Stimulated activated CD8-positive, alpha-beta memory T cell treated with anti-CD3 and anti-CD28 coated beads, Interleukin-15, amount 100 ng/mL, for 48 hours (primary cell): ENCODE measurements around the gene RASSF10.

Experiments
- DNase-seq, 2 donors: peaks; one replicate each; pipeline ENCODE4 v3.0.0-alpha.2; 2020; ENCODE audit warnings: low read depth in 2 of 2

The RASSF10 gene

GRCh38 chr11:12994476-12994875 lies 14.6 kb upstream of the RASSF10 start:
- no peak for DNase-seq

GRCh38 chr11:12995188-12995587 lies 13.9 kb upstream of the RASSF10 start:
- no peak for DNase-seq

GRCh38 chr11:12995823-12996222 lies 13.3 kb upstream of the RASSF10 start:
- DNase-seq = no peak

- DNase-seq = no peak
Measured at GRCh38 chr11:12997168-12997567, 11.9 kb upstream of the RASSF10 start.

GRCh38 chr11:12998336-12998735 lies 10.8 kb upstream of the RASSF10 start:
- DNase-seq = no peak

DNA sequence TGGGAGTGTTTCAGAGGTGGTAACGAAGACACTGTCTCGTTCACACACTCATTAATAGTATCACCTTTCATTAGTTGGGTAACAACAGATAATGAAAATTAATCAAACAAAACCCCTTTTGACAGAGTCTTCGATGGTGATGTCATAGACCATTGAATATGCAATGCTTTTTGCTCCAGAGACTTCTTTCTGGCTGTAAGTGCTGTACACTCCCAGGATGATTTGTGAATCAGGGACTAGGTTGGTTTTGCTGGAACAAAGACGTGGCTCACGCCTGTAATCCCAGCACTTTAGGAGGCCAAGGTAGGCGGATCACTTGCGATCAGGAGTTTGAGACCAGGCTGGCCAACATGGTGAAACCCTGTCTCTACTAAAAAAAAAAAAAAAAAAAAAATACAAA lies 9.5 kb upstream of the RASSF10 start:
- DNase-seq = no peak

- DNase-seq = no peak
Measured at GRCh38 chr11:13000116-13000515, 9.0 kb upstream of the RASSF10 start.

GRCh38 chr11:13000721-13001120 lies 8.4 kb upstream of the RASSF10 start:
- no peak for DNase-seq

DNA sequence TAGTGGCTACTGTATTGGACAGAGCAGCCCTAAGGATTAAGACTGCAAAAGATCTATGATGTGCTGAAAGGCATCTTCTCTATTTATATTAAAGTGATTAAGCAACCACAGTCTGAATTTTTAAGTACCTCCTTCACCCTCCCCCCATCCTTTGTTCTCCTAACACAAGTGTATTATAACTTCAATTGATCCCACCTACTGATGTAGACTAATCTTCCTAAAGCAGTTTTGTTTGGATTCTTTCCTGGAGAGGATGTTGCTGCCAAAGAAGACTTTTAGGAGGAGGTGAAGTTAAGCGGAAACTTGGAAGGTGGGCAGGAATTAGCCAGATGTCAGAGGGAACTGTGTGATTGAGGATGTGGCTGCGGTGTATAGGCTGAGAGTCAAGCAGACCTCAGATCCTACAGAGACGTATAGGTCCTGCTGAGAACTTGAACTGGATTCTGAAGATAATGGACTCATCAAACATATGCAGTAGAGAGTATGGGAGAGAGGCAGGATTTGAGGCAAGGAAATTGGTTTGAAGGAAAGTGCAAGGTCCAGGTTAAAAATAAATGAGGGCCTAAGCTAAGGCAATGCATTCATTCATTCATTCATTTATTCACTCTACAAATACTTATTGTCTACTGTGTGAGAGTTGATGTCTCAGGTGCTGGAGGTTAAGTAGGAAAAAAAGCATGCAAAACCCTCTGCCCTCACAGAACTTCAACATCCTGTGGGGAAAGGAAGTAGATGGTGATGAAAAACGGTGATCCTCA lies 5.2 kb upstream of the RASSF10 start:
- no peak for DNase-seq

DNA sequence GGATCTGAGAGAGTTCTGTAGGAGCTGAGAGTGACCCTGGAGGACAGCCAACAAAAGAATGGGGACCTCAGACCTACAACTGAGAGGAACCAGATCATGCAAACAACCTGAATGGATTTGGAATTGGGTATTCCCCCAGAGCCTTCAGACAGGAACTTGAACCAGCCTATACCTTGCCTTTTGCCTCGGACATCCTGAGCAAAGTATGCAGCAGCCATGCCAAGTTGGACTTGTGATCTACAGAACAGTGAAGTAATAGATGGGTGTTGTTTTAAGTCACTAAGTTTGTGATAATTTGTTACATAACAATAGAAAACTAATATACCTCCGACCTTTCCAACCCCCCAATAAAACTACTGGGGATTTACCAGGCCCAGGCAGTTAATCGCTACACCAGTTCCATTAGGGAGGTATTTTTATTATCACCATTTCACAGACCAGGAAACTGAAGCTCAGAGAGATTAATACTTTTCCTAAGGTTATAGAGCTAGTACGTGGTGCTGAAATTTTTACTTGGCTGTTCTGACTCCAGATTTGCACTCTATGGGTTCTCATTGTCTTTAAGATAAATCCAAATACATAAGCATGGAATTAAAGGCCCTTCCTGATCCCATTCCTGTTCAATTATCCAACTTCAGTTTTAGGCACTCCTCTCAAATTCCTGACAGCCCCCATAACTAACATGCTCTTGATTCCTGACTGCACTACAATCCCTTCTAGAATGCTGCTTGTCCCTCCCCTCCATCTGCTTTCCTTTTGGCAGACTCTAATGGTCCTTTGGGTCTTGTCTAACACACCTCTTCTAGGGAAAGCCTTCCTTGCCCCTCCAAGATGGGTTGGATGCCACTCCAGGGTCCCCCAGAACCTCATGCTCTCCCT lies 1.7 kb upstream of the RASSF10 start:
- no peak for DNase-seq

- no peak for DNase-seq
Measured at GRCh38 chr11:13008061-13008435, 1.1 kb upstream of the RASSF10 start.

DNA sequence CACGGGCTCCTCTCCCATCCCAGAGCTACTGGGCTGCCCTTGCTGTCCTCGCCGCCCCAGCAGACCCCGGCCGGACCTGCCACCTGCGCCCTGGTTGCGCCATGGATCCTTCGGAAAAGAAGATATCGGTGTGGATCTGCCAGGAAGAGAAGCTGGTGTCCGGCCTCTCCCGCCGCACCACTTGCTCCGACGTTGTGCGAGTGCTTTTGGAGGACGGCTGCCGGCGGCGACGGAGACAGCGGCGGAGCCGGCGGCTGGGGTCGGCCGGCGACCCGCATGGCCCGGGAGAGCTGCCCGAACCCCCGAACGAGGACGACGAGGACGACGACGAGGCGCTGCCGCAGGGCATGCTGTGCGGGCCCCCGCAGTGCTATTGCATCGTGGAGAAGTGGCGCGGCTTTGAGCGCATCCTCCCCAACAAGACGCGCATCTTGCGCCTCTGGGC lies 382 bp downstream of the RASSF10 start:
- DNase-seq = no peak

- DNase-seq = no peak
Measured at GRCh38 chr11:13009921-13010748, 1.0 kb downstream of the RASSF10 start.

- no peak for DNase-seq
Measured at GRCh38 chr11:13010749-13011465, 1.8 kb downstream of the RASSF10 start.

- no peak for DNase-seq
Measured at GRCh38 chr11:13011466-13012055, 2.4 kb downstream of the RASSF10 start.

- DNase-seq = no peak
Measured at GRCh38 chr11:13012056-13012661, 3.0 kb downstream of the RASSF10 start.

DNA sequence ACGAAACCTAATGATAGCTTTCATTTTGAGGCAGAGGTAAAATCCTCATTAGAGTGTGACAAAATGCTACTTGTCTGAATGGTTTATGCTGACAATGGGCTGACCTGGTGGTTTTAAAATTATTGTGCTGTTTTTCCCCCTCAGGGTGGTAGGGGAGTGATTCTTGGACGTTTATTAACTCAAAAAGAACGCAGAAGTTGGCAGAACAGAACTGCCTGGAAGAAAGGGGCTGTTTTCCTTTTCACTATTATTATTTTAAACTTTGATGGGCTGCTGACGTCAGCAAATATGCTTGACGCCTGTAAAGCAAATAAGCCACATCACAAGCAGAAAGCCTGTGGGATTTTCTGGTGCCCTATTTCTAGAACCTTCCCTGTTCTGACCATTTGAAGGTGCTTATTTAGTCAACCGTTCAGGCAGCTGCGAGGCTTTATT lies 4.0 kb downstream of the RASSF10 start:
- DNase-seq = no peak

GRCh38 chr11:13015753-13016152 lies 6.6 kb downstream of the RASSF10 start:
- no peak for DNase-seq

- DNase-seq = no peak
Measured at GRCh38 chr11:13016415-13016814, 7.3 kb downstream of the RASSF10 start.

DNA sequence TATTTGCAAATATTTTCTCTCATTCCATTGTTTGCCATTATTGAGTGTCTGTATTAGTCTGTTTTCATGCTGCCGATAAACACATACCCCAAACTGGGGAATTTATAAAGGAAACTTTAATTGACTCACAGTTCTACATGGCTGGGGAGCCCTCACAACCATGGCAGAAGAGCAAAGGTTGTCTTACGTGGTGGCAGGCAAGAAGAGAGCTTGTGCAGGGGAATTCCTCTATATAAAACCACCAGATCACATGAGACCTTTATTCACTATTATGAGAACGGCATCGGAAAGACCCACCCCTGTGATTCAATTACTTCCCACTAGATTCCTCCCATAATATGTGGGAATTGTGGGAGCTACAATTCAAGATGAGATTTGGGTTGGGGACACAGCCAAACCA lies 10.2 kb downstream of the RASSF10 start:
- no peak for DNase-seq

DNA sequence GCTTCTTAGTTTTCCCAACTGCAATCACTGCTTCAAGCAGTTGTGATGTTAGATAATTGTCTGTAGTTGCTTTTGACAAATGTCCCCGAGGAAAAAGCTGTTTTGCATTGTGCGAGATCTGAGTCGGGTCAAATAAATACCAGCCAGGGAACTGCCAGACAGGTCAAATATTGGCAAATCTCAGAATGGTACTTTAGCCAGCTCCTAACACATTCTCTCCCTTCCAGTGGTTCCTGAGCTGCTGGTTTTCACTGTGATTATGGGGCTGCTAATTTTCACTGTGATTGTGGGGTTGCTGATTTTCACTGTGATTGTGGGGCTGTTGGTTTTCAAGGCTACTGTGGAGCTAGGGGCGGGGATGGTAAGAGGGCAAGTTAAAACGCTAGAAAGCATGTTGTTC lies 14.3 kb downstream of the RASSF10 start:
- DNase-seq = no peak
